ENCODE results near the gene GHRHR. TPM values are rescaled to one million over a fixed set of nuclear protein-coding genes. Genes with fewer than 3 reads are reported as not detected.

The GHRHR gene
- total RNA-seq, 2 experiments from 2014 or later = not detected

Other genes with a start within 250 kb of the GHRHR start
- under 1 TPM; 0.07 to 0.09 TPM for gene INMT, start 211.8 kb upstream of the GHRHR start, total RNA-seq
- gene MINDY4, start 192.5 kb upstream of the GHRHR start, total RNA-seq = 1 to 10 TPM; 1.4 to 1.7 TPM
- gene AQP1, start 52.1 kb upstream of the GHRHR start, total RNA-seq = under 1 TPM; 0.16 to 0.25 TPM
- gene ADCYAP1R1, start 88.4 kb downstream of the GHRHR start, total RNA-seq = not detected

All from activated CD4-positive, alpha-beta T cell treated with anti-CD3 and anti-CD28 coated beads for 36 hours (primary cell).